HCT116 (cell line): Measurements from ENCODE around the gene HSF4. TPM values are rescaled to one million over a fixed set of nuclear protein-coding genes. Genes with fewer than 3 reads are reported as not detected.

Source experiments
- ATAC-seq: fragments of 200-7000 bp; cut with Tn5 transposase; 2 replicates; pipeline ENCODE4 v1.9.1; 2020; ENCODE audit warnings: mild to moderate bottlenecking, moderate library complexity
- BruUV-seq: library from RNA; stranded (reverse); fragments of 400-500 nt; replicated peaks from 2 replicates; lab custom pipeline; 2021; lab: Mats Ljungman, UMichigan
- CTCF ChIA-PET: fragments of 300-600 bp; sonication (Branson Sonifier 250); formaldehyde crosslinking; loops from one replicate; lab custom pipeline; 2021; ENCODE audit warnings: antibody characterized with exemption; lab: Charles Lee
- POLR2A ChIA-PET: fragments of 300-600, 350-600 bp; sonication (Branson Sonifier 250); formaldehyde crosslinking; loops from one replicate; lab custom pipeline; 2021; ENCODE audit warnings: antibody characterized with exemption; lab: Charles Lee
- RAD21 ChIA-PET, 2 experiments: fragments of 300-600 bp; sonication (Branson Sonifier 250); formaldehyde crosslinking; loops; one replicate each; lab custom pipeline; 2023; ENCODE audit warnings: low total read pairs in 2 of 2; ENCODE audit not compliant: uncharacterized antibody in 2 of 2, unreplicated experiment in 2 of 2, low non-redundant PET in 1 of 2; lab: Charles Lee
- DNase-seq: peaks from one replicate; pipeline ENCODE4 v3.0.0-alpha.2; 2010; ENCODE audit warnings: low read depth, low spot score
- H2AFZ ChIP-seq: fragments of 200-600 bp; shearing (Covaris generic), sonication (generic); 2 replicates; pipeline ENCODE4 v1.6.1; 2017; ENCODE audit warnings: low read depth, mixed run types, mixed read lengths, antibody characterized with exemption, low read length; ENCODE audit not compliant: poor library complexity, severe bottlenecking
- H3K27ac ChIP-seq: 2 replicates; pipeline ENCODE4 v1.5.1; 2012; ENCODE audit warnings: low read depth, low read length
- H3K27me3 ChIP-seq: fragments of 200-600 bp; sonication (generic); 2 replicates; pipeline ENCODE4 v1.6.1; 2016; ENCODE audit warnings: mixed run types, low read length, mixed read lengths; ENCODE audit not compliant: insufficient read depth
- H3K36me3 ChIP-seq, 2 experiments: fragments of 200-500 bp in 1 of 2; fragments of 200-600 bp in 1 of 2; sonication (Bioruptor generic) in 1 of 2; sonication (generic) in 1 of 2; 2 replicates each; pipeline versions ENCODE4 v1.5.1 to v1.6.1; 2014 to 2016; ENCODE audit warnings: low read length in 2 of 2, inconsistent platforms in 1 of 2, mixed read lengths in 1 of 2, mixed run types in 1 of 2; ENCODE audit not compliant: insufficient read depth in 2 of 2, control insufficient read depth in 1 of 2
- H3K4me1 ChIP-seq, 2 experiments: fragments of 200-600 bp in 1 of 2; sonication (generic) in 1 of 2; 2 replicates each; pipeline versions ENCODE4 v1.5.1 to v1.6.1; 2012 to 2017; ENCODE audit warnings: low read length in 2 of 2, inconsistent platforms in 1 of 2, mild to moderate bottlenecking in 1 of 2, mixed read lengths in 1 of 2, mixed run types in 1 of 2, moderate library complexity in 1 of 2; ENCODE audit not compliant: insufficient read depth in 2 of 2, control insufficient read depth in 1 of 2
- H3K4me2 ChIP-seq: fragments of 200-600 bp; sonication (generic); 2 replicates; pipeline ENCODE4 v1.6.1; 2017; ENCODE audit warnings: mixed run types, low read length, mixed read lengths
- H3K4me3 ChIP-seq, 2 experiments: fragments of 200-600 bp in 1 of 2; sonication (generic) in 1 of 2; replicated peaks in 1 of 2; 2 replicates each; pipeline ENCODE4 v1.5.1; 2011 to 2016; ENCODE audit warnings: low read length in 2 of 2, control low read depth in 1 of 2, low read depth in 1 of 2, mild to moderate bottlenecking in 1 of 2, mixed read lengths in 1 of 2, mixed run types in 1 of 2
- H3K79me2 ChIP-seq: fragments of 200-600 bp; sonication (generic); 2 replicates; pipeline ENCODE4 v1.6.1; 2017; ENCODE audit warnings: mild to moderate bottlenecking, mixed run types, low read length, moderate library complexity, mixed read lengths; ENCODE audit not compliant: insufficient read depth
- H3K9ac ChIP-seq: fragments of 200-600 bp; sonication (generic); 2 replicates; pipeline ENCODE4 v1.6.1; 2016; ENCODE audit warnings: low read length, mixed read lengths
- H3K9me2 ChIP-seq: fragments of 200-600 bp; sonication (generic), shearing (Covaris generic); 2 replicates; pipeline ENCODE4 v1.6.1; 2017; ENCODE audit warnings: mixed run types, mild to moderate bottlenecking, moderate library complexity; ENCODE audit not compliant: insufficient read depth
- H3K9me3 ChIP-seq, 2 experiments: fragments of 200-500 bp in 1 of 2; fragments of 200-600 bp in 1 of 2; sonication (Bioruptor generic) in 1 of 2; sonication (generic) in 1 of 2; 2 replicates each; pipeline ENCODE4 v1.6.1; 2014 to 2017; ENCODE audit warnings: low read length in 2 of 2, mixed read lengths in 2 of 2, inconsistent platforms in 1 of 2, low read depth in 1 of 2, mild to moderate bottlenecking in 1 of 2, mixed run types in 1 of 2, moderate library complexity in 1 of 2; ENCODE audit not compliant: control insufficient read depth in 1 of 2, insufficient read depth in 1 of 2
- H4K20me1 ChIP-seq: fragments of 200-600 bp; sonication (generic), shearing (Covaris generic); 2 replicates; pipeline ENCODE4 v1.6.1; 2017; ENCODE audit warnings: mixed run types, mild to moderate bottlenecking, moderate library complexity; ENCODE audit not compliant: insufficient read depth
- CTCF ChIP-seq, 3 experiments: fragments of 200-600 bp in 1 of 3; sonication (generic) in 1 of 3; IDR thresholded peaks in 2 of 3; conservative IDR thresholded peaks in 1 of 3; 2 replicates each; pipeline ENCODE4 v1.5.1; 2012 to 2017; ENCODE audit warnings: low read depth in 2 of 3, low read length in 2 of 3, antibody characterized with exemption in 1 of 3, borderline replicate concordance in 1 of 3, control low read depth in 1 of 3, mild to moderate bottlenecking in 1 of 3, mixed read lengths in 1 of 3, mixed run types in 1 of 3, moderate library complexity in 1 of 3; ENCODE audit not compliant: insufficient read depth in 1 of 3
- EGR1 ChIP-seq: IDR thresholded peaks from 2 replicates; pipeline ENCODE4 v1.6.1; 2012; ENCODE audit warnings: low read depth
- EZH2 ChIP-seq: fragments of 200-600 bp; sonication (generic); IDR thresholded peaks from 2 replicates; pipeline ENCODE4 v1.6.1; 2017; ENCODE audit warnings: antibody characterized with exemption, mixed run types
- EZH2phosphoT487 ChIP-seq: fragments of 200-600 bp; IDR thresholded peaks from 2 replicates; pipeline ENCODE4 v1.6.1; 2018; ENCODE audit warnings: antibody characterized with exemption, borderline replicate concordance
- JUND ChIP-seq: IDR thresholded peaks from 2 replicates; pipeline ENCODE4 v1.6.1; 2012
- POLR2A ChIP-seq: IDR thresholded peaks from 2 replicates; pipeline ENCODE4 v1.7.0; 2011; ENCODE audit warnings: borderline replicate concordance; ENCODE audit not compliant: insufficient read depth, insufficient read length; ENCODE audit errors: extremely low read depth
- POLR2AphosphoS5 ChIP-seq: IDR thresholded peaks from 2 replicates; pipeline ENCODE4 v1.6.1; 2011; ENCODE audit warnings: mild to moderate bottlenecking, low read depth, low read length, moderate library complexity
- REST ChIP-seq: IDR thresholded peaks from 2 replicates; pipeline ENCODE4 v1.6.1; 2012; ENCODE audit warnings: low read depth
- SIN3A ChIP-seq: IDR thresholded peaks from 2 replicates; pipeline ENCODE4 v1.6.1; 2012; ENCODE audit warnings: low read depth
- SP1 ChIP-seq: IDR thresholded peaks from 2 replicates; pipeline ENCODE4 v1.6.1; 2012; ENCODE audit warnings: low read depth
- TCF7L2 ChIP-seq: IDR thresholded peaks from 2 replicates; pipeline ENCODE4 v1.7.0; 2011; ENCODE audit warnings: borderline replicate concordance, inconsistent platforms; ENCODE audit not compliant: insufficient read depth, insufficient read length; ENCODE audit errors: extremely low read depth
- YY1 ChIP-seq: IDR thresholded peaks from 2 replicates; pipeline ENCODE4 v1.6.1; 2011; ENCODE audit warnings: low read length, low read depth, moderate library complexity, mild to moderate bottlenecking; ENCODE audit not compliant: insufficient replicate concordance; ENCODE audit errors: extremely low read depth
- ZNF274 ChIP-seq: fragments of 200-500 bp; sonication (Bioruptor generic); IDR thresholded peaks from 2 replicates; pipeline ENCODE4 v1.6.1; 2014; ENCODE audit warnings: mild to moderate bottlenecking, low read depth, low read length, inconsistent platforms
- intact Hi-C: fragments of 100-400 bp; cut with micrococcal nuclease; formaldehyde crosslinking; loops from 2 replicates; pipeline ENCODE4 v1.10.0; 2022
- total RNA-seq: library from RNA; stranded (reverse); gene quantifications from one replicate; pipeline ENCODE4 v1.2.1, GENCODE V29; 2021; ENCODE audit not compliant: unreplicated experiment

The HSF4 gene
- total RNA-seq, 1 experiment from 2014 or later: 46.6 TPM

GRCh38 chr16:67163164-67163998 lies 1.2 kb upstream of the HSF4 start:
- RAD21 ChIA-PET: no interaction called here
- H3K27ac ChIP-seq: no peak overlapping the region; the same call in 1 of the 2 replicates
- CTCF ChIA-PET: no interaction called here
- no peaks in the 10 kb centered on the region; the same call in 1 of the 2 replicates for H3K79me2 ChIP-seq
- intact Hi-C loops: no loop called here
- BruUV-seq: no TSS peak
- peaks cover 21 to 34% of the 10 kb centered on the region in 2 experiments for H3K4me1 ChIP-seq
- ATAC-seq (no peak), DNase-seq (no peak)
- no peaks in the 10 kb centered on the region for H3K9me3 ChIP-seq
- peak overlapping the region; percentile 65; the same call in 1 of the 2 replicates for H3K4me2 ChIP-seq
- no peaks in the 10 kb centered on the region for H3K9me2 ChIP-seq
- no peak overlapping the region for H3K9ac ChIP-seq
- H4K20me1 ChIP-seq: no peaks in the 10 kb centered on the region
- no peak for TF ChIP-seq EGR1
- TF ChIP-seq TCF7L2: no peak
- no peak for TF ChIP-seq JUND
- TF ChIP-seq YY1: no peak
- no peak overlapping the region for H2AFZ ChIP-seq
- POLR2A ChIA-PET: no interaction called here
- H3K36me3 ChIP-seq: no peaks in the 10 kb centered on the region
- no peaks in the 10 kb centered on the region for H3K27me3 ChIP-seq
- no peak overlapping the region for H3K4me3 ChIP-seq

- DNase-seq (no peak), ATAC-seq (no peak)
- H3K4me1 ChIP-seq: peaks cover 20 to 30% of the 10 kb centered on the region in 2 experiments
- no peak overlapping the region for H2AFZ ChIP-seq
- H3K27ac ChIP-seq: peak overlapping the region; percentile 13; the same call in 1 of the 2 replicates
- H3K4me3 ChIP-seq: no peak overlapping the region
- H3K79me2 ChIP-seq: no peaks in the 10 kb centered on the region; the same call in 1 of the 2 replicates
- no peaks in the 10 kb centered on the region for H3K9me3 ChIP-seq
- H3K4me2 ChIP-seq: peak overlapping the region; percentile 65
- ChIA-PET CTCF (no interaction called here), RAD21 (no interaction called here), POLR2A (no interaction called here)
- H3K9me2 ChIP-seq: no peaks in the 10 kb centered on the region
- peak overlapping the region; percentile 52; the same call in 1 of the 2 replicates for H3K9ac ChIP-seq
- no TSS peak for BruUV-seq
- H3K27me3 ChIP-seq: no peaks in the 10 kb centered on the region
- H3K36me3 ChIP-seq: no peaks in the 10 kb centered on the region
- intact Hi-C loops: no loop called here
- no peaks in the 10 kb centered on the region for H4K20me1 ChIP-seq
- TF ChIP-seq POLR2A (no peak), SIN3A (no peak), SP1 (no peak), EZH2phosphoT487 (no peak), EZH2 (no peak), POLR2AphosphoS5 (no peak), ZNF274 (no peak), REST (no peak), CTCF (IDR thresholded peaks at IDR 0.05 in 2 of 3, conservative IDR thresholded peaks at IDR 0.05 in 1 of 3; ENCODE audit: borderline replicate concordance in 1 of 3, insufficient read depth in 1 of 3, low read depth in 2 of 3, low read length in 2 of 3) (no peak)
Measured at GRCh38 chr16:67163999-67164558, 466 bp upstream of the HSF4 start.
